HG03469 (cell line): Measurements from ENCODE around the gene ZFYVE9.
"Not testable (repeated sequence)": the region's sequence is repeated elsewhere in the genome, so short reads cannot be mapped to it uniquely, and the experiment has no call there.

Experiments used
- ATAC-seq: cut with Tn5 transposase; IDR thresholded peaks from one replicate; pipeline ENCODE4 v1.9.1; 2021; ENCODE audit warnings: mild to moderate bottlenecking, moderate library complexity, moderate number of reproducible peaks; ENCODE audit not compliant: unreplicated experiment

Gene ZFYVE9, protein sequence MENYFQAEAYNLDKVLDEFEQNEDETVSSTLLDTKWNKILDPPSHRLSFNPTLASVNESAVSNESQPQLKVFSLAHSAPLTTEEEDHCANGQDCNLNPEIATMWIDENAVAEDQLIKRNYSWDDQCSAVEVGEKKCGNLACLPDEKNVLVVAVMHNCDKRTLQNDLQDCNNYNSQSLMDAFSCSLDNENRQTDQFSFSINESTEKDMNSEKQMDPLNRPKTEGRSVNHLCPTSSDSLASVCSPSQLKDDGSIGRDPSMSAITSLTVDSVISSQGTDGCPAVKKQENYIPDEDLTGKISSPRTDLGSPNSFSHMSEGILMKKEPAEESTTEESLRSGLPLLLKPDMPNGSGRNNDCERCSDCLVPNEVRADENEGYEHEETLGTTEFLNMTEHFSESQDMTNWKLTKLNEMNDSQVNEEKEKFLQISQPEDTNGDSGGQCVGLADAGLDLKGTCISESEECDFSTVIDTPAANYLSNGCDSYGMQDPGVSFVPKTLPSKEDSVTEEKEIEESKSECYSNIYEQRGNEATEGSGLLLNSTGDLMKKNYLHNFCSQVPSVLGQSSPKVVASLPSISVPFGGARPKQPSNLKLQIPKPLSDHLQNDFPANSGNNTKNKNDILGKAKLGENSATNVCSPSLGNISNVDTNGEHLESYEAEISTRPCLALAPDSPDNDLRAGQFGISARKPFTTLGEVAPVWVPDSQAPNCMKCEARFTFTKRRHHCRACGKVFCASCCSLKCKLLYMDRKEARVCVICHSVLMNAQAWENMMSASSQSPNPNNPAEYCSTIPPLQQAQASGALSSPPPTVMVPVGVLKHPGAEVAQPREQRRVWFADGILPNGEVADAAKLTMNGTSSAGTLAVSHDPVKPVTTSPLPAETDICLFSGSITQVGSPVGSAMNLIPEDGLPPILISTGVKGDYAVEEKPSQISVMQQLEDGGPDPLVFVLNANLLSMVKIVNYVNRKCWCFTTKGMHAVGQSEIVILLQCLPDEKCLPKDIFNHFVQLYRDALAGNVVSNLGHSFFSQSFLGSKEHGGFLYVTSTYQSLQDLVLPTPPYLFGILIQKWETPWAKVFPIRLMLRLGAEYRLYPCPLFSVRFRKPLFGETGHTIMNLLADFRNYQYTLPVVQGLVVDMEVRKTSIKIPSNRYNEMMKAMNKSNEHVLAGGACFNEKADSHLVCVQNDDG (N-terminal part only)

GRCh38 chr1:52141513-52142219 is at the start of gene ZFYVE9:
ZFYVE9 (plus strand) TSS chr1:52142089; CDS start chr1:52233207, 91,118 bp downstream.
- peak; percentile 46 for ATAC-seq

DNA sequence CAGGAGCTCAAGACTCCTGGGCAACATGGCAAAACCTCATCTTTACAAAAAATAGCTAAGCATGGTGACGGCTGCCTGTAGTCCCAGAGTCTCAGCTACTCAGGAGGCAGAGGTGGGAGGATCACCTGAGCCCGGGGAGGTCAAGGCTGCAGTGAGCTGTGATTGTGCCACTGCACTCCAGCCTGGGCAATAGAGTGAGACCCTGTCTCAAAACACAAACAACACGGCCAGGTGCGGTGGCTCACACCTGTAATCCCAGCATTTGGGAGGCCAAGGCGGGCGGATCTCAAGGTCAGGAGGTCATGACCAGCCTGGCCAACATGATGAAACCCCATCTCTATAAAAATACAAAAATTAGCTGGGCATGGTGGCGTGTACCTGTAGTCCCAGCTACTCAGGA is 47.6 kb upstream of the ZFYVE9 start:
- not testable (repeated sequence) for ATAC-seq

GRCh38 chr1:52096216-52096615 is 45.7 kb upstream of the ZFYVE9 start:
- no peak for ATAC-seq

DNA sequence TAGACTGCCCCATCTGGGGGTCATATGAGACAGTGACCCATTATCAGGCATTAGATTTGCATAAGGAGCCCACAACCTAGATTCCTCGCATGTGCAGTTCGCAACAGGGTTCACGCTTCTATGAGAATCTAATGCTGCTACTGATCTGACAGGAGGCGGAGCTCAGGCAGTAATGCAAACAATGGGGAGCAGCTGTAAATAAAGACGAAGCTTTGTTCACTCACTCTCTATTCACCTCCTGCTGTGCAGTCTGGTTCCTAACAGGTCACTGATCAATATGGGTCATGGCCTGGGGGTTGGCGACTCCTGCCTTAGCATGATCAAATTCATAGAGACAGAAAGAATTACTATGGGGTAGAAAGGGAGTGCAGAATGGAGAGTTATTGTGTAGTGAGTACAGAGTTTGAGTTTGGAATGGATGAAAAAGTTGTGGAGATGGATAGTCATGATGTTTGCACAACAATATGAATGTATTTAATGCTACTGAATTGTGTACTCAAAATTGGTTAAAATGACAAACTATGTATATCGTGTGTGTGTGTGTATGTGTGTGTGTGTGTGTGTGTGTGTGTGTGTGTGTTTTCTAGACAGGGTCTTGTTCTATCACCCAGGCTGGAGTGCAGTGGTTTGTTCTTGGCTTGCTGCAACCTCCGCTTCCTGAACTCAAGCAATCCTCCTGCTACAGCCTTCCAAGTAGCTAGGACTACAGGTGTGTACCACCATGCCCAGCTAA is 43.6 kb upstream of the ZFYVE9 start:
- no peak for ATAC-seq

- no peak for ATAC-seq
Measured at GRCh38 chr1:52102336-52103013, 39.4 kb upstream of the ZFYVE9 start.

DNA sequence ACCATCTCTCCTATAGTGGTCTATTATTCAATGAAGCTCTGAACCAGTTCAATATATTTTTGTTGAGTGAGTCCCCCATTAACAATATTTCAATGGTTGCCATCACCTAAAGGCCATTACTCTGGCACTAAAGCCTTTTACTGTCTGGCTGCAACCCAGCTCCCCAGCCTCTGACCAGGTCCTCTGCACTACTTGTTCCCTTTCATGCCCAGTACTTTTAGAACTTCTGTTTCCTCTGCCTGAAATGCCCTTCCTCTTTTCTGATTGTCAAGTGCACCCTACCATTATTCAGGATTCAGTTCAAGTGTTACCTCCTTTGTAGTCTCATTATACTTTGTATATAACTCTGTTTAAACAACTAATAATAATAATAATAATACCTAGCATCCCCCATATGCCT is 30.4 kb upstream of the ZFYVE9 start:
- no peak for ATAC-seq

DNA sequence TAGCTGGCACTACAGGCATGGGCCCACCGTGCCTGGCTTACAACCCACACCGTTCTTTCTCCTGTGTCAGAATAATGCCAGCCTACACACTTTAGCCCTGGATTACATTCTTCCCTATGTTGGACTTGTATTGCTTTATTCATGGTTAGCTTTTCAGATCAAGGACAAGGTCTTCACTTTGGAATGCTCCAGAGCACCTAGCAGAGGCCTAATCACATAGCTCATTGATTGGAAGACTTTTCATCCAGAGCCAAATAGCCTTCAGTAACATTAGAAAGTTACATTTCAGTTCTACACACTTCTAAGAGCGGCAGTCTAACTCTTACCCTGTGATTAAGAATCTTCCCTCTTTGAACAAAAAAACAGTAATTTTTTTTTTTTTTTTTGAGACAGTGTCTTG is 29.4 kb upstream of the ZFYVE9 start:
- ATAC-seq: no peak

DNA sequence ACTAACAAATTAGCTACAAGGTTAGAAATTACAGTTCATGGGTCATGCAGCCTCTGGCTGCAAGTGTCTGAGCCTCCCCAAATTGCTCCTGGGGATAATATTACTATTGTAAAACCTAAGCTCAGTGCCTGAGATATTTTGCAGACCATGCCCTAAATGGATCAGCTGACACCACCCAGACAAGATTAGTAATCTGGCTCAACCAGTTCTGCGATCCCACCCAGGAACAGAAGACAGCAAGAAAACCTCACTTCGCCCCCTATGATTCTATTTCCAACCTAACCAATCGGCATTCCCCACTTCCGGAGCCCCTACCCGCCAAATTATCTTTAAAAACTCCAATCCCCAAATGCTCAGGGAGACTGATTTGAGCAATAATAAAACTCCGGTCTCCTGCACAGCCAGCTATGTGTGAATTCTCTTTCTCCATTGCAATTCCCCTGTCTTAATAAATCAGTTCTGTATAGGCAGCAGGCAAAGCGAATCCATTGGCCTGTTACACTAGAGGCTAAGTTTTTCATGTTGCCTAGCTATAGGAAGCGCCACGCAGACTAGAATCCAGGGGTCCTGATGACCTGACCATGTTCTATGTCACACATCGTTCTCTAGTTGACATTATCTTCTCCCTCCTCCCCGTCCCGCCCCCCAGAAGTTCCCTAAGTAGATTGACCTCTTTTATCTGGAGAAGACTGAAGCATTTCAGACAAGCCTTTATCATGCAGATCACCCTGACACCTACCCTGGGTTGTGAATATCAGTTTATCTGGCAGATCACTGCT is 22.4 kb upstream of the ZFYVE9 start:
- ATAC-seq: no peak

GRCh38 chr1:52122384-52122783 is 19.5 kb upstream of the ZFYVE9 start:
- ATAC-seq: no peak

- ATAC-seq: no peak
Measured at GRCh38 chr1:52123622-52124021, 18.3 kb upstream of the ZFYVE9 start.

DNA sequence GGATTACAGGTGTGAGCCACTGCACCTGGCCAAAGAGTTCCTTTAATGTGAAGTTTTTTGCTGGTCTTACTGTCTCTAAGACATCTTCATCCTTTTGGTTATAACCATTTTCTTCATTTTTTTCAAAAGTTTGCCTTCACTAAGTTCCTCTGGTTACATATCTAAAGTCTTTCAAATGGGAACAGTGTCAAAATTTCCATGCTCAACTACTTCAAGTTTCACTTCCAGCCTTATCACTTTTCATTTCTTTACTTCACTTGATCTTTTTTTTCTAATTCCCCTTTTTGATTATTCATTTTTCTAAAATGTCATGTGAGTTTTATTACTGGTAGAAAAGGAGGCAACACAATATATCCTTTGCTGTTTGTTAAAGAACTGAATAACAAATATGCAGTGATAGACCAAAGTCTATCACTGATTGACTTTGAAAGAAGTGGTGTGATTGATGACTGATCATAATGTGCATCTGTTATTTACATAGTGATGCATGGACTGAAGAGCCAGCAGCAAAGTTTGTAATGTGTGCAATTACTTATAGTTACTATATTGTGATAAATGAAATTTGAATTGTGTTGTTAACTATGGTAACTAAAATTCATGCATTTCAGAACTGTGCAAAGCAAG is 16.0 kb upstream of the ZFYVE9 start:
- no peak for ATAC-seq

DNA sequence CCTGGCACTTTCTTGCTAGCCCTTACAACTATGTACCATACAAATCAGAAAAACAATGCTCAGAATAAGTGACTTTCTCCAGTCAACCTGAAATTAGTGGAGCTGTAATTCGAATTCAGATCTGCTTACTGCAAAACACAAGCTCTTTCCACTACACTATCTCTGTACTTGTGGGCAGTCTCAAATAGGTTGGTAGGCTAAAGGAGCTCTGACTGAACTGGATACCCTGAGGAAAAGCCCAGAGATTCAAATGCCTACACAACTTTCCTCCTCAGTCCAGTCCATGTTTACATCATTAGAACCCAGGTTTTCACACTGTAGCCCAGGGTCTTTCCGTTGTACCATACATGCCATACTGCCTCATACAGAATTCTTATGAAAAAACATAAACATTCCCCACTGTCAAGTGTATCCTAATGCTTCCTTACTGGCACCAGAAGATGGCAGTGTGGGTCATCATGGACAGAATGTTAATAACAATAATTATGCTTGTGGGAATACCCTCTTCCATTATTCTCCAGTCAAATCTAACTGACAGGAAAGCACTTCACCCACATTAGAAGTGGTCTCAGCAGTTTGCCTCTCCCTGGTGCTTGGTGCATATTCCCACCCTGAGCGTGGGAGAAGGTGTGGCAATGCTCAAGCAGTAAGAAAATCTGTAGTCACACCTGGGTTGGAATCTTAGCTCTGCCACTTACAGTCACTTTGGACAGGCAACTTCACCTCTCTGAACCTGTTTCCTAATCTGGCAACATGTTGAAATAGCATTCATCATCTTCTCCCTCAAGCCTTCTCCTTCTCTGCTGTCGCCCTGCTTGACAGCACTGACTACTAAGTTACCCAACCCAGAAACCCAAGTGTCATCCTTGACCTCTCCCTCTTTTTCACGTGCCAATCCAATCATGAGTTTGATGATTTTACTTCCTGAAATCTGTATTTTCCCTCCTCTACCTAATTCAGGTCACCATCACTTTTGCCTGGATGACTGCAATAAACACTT is 14.4 kb upstream of the ZFYVE9 start:
- ATAC-seq: no peak

GRCh38 chr1:52139817-52140540 is 1.9 kb upstream of the ZFYVE9 start:
- ATAC-seq: peak; percentile 49

DNA sequence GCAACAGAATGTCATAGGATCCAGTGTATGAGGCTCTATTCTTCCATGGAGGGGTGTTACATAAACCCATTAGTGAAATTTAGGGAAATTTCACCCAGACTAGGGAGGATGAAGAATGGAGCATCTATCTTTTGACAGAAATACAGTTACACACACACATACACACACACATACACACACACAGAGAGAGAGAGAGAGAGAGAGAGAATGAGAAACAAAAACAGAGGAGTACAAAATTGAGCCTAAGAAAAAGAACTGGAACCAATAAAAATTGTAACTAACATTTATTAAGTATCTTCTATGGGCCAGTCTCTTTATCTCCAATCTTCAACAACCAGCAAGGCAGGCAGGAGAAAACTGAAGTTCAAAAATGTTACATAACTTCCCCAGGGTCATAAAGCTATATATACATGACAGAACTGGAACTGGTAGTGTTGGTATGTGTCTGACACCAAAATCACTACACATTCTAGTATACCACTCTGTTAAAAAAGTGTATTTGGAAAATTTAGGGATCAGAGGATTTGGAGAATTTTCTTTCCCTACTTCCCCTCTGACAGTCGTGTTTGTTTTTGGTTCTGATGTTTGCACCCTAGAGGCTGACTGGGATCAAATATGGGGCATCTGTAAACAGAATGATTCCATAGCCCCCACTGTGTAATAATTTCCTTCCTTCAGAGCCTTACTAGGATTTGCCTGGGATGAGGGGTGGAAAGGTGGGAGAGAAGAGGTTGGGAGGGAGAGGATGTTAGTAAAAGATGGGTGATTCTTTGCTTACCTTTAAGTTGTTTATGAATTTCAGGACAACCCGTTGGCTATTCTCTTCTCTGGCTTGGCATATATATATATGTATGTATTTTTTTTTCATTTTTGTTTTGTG is 1.0 kb upstream of the ZFYVE9 start:
- ATAC-seq: no peak
